ENCODE results near the gene ABCC3.

The ABCC3 gene

DNA sequence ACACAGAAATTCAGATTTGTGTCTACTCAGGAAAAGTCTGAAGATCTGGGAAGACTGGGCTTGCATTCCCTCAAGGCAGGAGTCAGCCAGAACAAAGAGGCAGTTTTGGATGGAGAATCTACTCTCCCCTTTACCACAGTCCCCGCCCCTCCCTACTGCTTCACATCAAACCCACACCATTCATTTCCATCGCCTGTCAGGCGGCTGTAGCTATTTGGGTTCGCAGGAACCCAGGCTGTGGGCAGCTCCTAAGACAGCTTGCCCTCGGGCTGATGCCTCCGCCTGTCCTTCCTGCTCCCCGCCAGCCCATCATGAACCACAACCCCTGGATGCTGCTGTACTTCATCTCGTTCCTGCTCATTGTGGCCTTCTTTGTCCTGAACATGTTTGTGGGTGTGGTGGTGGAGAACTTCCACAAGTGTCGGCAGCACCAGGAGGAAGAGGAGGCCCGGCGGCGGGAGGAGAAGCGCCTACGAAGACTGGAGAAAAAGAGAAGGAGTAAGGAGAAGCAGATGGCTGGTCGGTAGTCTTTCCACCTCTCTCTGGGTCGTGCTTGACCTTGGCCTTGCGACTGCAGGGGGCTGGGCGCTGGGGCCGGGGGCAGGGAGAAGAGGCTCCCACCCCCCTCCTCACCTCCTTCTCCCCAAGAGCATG lies 27.0 kb upstream of the ABCC3 start:
- DNase-seq (ENCODE audit: low read depth), result no peak

GRCh38 chr17:50608700-50609379 lies 25.8 kb upstream of the ABCC3 start:
- DNase-seq (ENCODE audit: low read depth), result no peak

DNA sequence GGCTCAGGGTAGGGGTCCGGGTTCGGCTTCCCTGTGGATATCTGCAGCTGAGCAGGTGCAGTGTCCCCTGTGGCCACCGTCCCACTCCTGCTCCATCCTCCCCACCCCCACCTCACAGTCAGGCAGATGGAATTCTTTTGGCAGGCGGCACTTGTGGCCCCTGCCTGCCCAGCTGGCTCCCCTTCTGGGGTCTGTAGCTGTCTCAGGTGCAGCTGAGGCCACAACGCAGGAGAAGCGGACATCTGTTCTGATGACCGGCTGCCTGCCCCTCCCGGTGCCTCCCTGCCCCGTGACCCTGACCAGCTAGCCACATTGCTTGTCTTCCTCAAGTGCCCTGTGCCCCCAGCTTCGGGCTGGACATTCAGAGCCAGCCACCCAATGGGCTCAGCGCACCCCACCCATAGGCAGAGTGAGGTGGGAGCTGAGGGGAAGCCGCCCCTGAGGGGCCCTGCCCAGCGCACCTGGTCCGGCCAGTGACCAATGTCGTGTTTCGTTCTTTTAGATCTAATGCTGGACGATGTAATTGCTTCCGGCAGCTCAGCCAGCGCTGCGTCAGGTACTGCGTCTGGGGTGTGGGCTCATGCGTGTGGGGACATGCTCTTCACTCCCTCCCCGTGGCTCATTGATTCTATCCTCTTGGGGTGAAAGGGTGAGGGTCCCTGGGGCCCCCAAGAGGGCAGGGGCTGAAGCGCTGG lies 25.2 kb upstream of the ABCC3 start:
- no peak for DNase-seq (ENCODE audit: low read depth)

DNA sequence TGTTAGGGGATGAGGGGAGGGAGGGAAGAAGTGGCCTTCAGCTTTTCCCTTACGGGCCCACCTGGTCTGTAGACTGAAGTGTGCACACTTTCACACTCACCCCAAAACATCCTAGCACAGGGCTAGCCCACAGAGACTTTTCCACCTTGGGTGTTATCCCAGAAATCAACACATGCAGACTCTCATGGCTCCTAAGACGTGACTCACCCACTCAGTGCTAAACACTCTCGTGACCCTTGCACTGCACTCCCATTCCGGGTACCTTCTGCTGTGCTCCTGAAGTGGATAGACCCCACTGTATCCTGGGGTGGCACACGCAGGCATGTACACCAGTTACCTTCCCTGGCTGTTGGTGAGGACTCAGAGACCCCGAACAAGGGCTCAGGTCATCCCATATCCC lies 23.0 kb upstream of the ABCC3 start:
- DNase-seq (ENCODE audit: low read depth), result no peak

DNA sequence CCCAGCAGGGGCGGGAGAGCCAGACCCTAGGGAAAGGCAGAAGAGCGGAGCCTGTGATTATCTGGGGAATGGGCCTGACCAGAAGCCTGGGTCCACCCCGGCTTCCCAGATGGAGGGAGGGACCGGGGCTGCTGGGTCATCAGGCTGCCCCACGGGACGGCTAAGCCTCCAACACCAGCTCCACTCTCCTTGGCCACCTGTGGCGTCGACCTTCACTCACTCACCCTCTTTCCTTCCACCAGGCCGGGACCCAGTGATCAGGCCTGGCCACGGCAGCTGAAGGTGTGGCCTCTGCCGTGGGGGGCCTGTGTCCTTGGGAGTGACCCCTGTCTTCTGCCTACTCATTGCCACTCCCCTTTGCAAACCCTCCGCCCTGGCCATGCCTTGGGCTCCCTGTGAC lies 22.4 kb upstream of the ABCC3 start:
- no peak for DNase-seq (ENCODE audit: low read depth)

DNA sequence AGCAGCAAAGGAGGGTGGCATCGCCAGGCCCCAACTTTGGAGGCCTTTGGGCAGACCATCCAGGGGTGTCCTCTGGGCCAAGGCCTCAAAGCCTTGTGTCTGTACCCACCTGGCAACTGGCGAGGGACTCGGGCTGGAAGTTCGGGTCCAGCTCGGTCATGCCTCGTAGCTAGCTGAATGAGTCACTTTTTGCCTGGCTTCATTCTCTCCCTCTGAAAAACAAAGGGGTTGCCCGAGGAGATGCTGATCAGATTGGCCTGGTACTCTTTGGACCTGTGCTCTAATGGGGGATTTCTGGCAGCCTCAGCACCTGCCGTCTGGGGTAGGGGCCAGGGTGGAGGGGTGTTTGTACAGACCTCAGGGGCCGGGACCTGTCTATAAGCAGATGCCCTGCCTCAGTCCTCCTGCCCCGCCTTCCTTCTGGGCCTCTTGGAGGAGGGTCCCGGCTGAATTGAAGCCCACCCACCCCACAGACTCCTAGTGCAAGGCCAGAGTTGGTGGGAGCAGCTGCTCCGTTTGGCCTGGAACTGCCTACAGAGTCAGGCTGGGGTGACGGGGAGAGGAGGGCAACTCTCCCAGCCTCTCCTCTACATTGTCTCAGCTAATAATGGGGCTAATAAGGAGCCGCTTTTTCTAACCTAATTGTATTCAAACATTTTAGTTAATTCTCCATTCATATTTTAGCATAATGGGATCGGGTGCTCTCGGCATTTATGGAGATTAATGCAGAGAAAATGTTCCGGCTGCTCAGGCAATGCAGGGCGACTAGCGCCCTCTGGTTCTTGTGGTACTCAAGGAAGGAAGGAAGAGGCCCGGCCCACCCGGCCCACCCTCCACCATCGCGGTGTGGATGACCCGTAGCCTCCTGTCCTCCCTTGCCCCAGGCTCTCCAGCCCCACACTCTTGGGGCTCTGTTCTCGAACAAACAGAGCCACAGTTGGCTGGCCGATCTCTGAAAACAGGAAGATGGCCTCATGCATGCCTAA lies 21.4 kb upstream of the ABCC3 start:
- no peak for DNase-seq (ENCODE audit: low read depth)

DNA sequence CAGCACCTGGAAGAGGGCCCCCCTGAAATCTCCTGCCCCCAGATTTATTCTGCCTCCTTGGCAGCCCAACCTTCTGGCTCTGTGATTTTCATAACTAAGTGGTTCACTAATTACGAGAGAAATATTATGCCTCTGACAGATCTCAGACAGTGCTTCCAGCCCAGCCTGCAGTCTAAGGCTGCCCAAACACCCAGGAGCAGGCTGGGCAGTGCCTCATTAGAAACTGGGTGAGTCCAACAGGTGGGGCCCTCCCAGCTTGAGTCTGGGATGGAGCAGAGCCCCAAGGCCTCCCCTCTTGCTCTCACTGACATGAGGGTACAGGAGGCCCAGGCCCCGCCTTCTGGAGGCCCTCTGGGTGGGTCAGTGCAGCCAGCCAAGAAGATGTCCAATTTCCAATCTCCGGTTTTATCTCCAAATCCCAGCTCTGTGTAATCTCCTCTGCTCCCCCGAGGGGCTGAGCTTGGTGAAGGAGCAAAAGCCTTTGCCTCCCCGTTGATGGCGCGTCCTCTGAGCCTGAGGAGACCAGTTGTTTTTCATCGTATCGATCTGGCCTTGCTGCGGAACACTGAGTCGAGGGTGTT lies 20.1 kb upstream of the ABCC3 start:
- DNase-seq (ENCODE audit: low read depth), result no peak

DNA sequence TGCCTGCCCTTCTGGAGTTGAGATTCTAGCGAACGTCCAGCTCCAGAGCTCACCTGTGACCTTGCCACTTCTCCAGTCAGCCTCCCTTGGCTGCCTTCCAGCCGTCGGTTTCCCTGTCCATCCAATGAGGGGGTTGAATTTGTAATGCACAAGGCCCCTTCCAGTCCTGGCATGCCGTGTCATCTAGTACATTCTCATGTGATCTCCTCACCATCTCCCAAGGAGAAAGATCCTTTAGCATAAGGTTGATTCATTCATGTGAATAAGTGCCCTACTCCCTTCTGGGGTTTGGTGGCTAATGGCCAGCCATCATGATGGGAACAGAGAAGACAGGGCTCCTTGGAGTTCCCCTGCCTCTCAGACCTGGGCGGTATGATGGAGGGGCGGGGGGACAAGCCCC lies 18.9 kb upstream of the ABCC3 start:
- no peak for DNase-seq (ENCODE audit: low read depth)

DNA sequence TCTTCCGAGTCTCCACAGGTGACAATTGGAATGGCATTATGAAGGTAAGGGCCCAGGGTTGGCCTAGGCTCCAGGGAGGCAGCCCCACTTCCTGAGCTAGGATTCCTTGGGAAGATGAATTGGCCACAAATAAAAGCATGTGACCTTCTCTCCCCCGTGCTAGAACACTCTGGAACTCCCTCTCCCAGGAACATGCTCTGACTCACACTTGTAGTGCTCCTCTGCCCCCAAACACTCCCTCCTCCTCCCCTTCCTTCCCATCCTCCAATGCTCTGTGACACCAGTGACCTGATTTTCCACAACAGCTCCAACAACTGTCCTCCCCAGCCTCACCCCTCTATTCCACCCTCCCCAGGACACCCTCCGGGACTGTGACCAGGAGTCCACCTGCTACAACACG lies 16.4 kb upstream of the ABCC3 start:
- no peak for DNase-seq (ENCODE audit: low read depth)

- DNase-seq (ENCODE audit: low read depth), result no peak
Measured at GRCh38 chr17:50618941-50619340, 15.7 kb upstream of the ABCC3 start.

DNA sequence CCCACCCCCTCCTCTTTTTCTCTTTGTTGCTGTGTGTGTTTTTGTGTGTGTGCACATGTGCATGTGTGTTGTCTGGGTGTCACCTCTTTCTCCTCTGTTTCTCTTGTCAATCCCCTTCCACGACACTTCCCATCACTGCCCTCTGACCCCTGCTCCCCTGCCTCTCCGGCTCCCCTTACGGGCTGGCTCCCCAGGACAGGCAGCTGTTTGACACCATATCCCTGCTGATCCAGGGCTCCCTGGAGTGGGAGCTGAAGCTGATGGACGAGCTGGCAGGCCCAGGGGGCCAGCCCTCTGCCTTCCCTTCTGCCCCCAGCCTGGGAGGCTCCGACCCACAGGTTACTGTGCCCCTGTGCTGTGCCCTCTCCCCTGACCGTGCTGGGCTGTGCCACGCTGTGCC lies 15.2 kb upstream of the ABCC3 start:
- no peak for DNase-seq (ENCODE audit: low read depth)

DNA sequence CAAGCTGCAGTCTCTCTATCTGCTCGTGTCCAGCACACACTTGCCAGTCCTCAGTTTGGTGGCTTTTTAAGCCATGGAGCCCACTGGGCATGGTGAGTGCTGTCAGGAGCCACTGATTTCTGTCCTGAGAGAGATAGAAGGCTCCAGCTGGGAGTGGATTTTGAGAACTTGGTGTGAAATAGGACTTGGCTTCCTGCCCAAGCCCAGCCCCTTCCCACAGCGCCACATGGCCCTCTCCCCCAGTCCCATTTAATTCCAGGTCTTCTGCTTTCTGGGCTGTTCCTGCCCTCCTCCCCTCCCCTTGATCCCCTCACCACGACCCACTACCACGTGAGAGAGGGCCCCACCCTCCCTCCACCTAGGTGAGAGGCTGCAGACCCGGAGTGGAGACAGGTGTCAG lies 14.4 kb upstream of the ABCC3 start:
- no peak for DNase-seq (ENCODE audit: low read depth)

DNA sequence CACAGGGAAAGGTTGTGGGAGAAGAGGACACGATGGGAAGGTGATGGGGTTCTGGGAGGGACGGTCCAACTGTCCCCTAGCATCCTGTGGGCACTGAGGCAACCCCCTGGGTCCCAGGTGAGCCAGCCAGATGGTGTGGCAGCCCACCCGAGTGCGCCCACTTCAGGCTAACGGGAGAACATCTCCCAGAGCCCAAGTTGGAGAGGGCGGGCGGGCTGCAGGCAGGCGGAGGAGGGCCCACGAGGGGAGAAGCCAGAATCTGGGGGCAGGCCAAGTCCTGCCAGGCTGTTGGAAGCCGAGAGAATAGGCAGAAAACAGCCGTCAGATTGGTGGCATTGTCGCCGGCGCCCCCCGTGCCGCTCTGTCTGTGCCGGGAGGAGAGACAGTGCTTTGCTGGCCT lies 13.8 kb upstream of the ABCC3 start:
- DNase-seq (ENCODE audit: low read depth), result no peak

DNA sequence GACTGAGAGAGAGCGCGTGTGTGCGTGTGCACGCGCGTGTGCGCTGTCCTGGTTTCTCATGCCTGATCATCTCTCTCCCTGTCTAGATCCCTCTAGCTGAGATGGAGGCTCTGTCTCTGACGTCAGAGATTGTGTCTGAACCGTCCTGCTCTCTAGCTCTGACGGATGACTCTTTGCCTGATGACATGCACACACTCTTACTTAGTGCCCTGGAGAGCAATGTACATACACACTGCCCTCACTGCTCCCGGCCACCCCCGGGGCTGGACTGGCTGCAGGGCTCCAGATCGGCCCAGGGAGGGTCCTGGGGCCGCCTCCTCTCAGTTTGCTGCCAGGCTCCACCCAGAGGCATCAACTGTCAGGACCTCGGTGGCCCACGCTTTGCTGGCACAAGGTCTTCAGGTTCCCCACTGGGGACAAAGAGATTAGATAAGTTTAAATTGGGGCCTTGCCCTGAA lies 13.1 kb upstream of the ABCC3 start:
- no peak for DNase-seq (ENCODE audit: low read depth)

GRCh38 chr17:50624321-50624934 lies 10.3 kb upstream of the ABCC3 start:
- no peak for DNase-seq (ENCODE audit: low read depth)

DNA sequence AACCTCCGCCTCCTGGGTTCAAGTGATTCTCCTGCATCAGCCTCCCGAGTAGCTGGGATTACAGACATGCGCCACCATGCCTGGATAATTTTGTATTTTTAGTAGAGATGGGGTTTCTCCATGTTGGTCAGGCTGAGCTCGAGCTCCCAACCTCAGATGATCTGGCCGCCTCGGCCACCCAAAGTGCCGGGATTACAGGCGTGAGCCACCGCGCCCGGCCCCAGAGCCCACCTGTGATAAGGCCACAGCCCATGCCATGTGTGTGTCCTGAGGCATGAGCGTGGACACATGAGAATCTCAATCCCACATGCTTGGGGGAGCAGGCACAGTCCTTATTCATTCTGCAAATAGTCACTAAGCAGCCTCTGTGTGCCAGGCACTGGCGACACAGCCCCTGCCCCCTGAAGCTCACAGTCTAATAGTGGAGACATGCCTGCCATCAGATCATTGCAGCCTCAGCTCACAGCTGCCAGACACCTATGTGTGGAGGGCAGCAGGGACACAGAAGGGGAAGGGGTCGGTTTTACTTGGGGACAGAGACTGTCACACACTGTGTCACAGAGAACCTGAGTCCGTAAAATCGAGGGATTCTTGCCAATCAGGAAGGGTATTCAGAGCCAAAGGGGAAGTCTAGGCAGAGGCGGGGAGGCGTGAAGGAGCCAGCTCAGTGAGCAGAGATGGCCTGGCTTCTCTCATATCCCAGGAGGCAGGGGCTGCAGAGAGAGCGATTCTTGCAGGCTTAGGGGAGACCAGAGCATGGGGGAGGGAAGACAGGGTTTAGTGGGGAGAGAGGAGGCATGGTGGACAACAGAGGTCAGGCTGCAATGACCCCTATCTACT lies 9.4 kb upstream of the ABCC3 start:
- DNase-seq (ENCODE audit: low read depth), result no peak

GRCh38 chr17:50626037-50626574 lies 8.6 kb upstream of the ABCC3 start:
- DNase-seq (ENCODE audit: low read depth), result peak; percentile 39

- DNase-seq (ENCODE audit: low read depth), result no peak
Measured at GRCh38 chr17:50627036-50627781, 7.5 kb upstream of the ABCC3 start.
